Measurements from ENCODE around the gene RPRD1B.
"Not testable (repeated sequence)": the region's sequence is repeated elsewhere in the genome, so short reads cannot be mapped to it uniquely, and the experiment has no call there.

Gene RPRD1B

DNA sequence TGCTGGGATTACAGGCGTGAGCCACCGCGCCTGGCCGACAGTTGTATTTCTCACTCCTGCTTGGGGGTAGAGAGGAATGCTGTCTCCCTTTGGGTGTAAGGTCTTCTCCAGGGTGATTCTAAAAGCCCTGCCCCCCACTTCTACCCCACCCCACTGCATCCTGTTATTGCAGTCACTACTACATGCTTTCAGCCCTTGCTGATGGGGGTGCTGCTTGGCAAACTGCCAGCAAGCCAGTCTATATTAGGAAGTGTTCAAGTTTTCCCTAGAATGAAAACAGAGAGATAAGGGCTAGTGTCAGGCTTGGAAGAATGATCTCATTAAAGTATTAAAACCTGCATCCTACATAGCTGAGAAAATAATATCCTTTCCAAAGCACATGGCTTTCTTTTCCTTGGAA lies 31.6 kb upstream of the RPRD1B start:
- no peak for DNase-seq (ENCODE audit: low read depth)
- TF ChIP-seq, protein P1, sequence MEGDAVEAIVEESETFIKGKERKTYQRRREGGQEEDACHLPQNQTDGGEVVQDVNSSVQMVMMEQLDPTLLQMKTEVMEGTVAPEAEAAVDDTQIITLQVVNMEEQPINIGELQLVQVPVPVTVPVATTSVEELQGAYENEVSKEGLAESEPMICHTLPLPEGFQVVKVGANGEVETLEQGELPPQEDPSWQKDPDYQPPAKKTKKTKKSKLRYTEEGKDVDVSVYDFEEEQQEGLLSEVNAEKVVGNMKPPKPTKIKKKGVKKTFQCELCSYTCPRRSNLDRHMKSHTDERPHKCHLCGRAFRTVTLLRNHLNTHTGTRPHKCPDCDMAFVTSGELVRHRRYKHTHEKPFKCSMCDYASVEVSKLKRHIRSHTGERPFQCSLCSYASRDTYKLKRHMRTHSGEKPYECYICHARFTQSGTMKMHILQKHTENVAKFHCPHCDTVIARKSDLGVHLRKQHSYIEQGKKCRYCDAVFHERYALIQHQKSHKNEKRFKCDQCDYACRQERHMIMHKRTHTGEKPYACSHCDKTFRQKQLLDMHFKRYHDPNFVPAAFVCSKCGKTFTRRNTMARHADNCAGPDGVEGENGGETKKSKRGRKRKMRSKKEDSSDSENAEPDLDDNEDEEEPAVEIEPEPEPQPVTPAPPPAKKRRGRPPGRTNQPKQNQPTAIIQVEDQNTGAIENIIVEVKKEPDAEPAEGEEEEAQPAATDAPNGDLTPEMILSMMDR (IDR thresholded peaks at IDR 0.05; ENCODE audit: insufficient read depth, low read depth, low read length, missing control alignments) = no peak
- H3K4me3 ChIP-seq (ENCODE audit: low read length) = no peak overlapping the region

DNA sequence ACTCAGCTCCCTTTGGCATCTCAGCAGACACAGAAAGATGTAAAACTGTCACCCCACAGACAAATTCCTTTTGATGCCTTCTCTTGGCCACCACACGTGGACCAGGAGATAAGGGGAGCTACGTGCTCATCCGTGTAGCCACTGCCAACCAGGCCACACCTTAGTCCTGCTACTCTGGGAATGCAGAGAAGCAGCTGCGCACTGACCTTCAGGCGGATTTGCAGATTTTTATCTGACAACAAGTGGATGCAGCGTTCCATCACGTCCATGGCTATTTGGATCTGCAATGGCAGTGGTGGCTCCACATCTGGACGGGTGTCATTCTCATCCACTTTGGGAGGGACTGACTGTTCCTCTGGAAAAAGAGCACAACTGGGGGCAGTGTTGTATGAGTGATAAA lies 31.1 kb upstream of the RPRD1B start:
- H3K4me3 ChIP-seq (ENCODE audit: low read length) = no peak overlapping the region
- DNase-seq (ENCODE audit: low read depth) = no peak

DNA sequence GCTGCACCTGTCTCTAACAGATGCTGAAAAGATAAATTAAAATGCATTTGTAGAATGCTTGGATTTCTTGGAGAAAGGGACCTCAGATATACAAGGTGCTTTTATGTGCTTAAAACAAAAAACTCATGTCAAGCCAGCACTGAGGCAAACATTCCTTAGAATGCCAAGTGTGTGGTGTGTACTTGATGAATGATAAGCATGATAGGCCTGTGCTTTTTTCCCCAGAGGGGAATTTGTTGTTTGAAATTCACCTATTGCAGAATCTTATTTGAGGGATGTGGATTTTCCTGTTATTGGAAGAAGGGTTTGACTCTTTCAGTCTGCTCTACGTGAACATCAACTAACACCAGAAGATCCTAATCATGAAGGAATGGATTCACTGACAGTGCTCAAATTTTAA lies 29.1 kb upstream of the RPRD1B start:
- DNase-seq (ENCODE audit: low read depth) = no peak
- TF ChIP-seq, protein P1 (IDR thresholded peaks at IDR 0.05; ENCODE audit: insufficient read depth, low read depth, low read length, missing control alignments) = no peak
- H3K4me3 ChIP-seq (ENCODE audit: low read length) = no peak overlapping the region

More for the DNA sequence above, 31.1 kb upstream of the RPRD1B start:
- TF ChIP-seq, protein P1 (IDR thresholded peaks at IDR 0.05; ENCODE audit: insufficient read depth, low read depth, low read length, missing control alignments) = no peak

DNA sequence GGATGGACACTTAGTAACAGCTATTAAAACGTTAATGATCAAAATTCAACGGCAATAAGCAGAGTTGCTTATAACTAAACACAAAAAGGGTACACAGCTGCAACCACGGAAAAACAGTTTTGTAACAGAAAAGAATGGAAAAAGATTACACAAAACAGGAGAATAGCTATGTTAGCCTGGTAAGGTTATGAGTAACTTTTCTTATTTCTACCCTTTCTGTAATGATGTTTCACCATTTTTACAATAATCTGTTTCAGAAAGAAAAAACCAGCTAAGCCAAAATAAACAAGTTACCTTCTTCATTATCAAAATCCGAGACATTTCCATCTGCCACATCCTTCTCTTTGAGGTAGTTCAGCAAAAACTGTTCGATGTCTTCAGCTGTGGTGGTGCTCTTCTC lies 27.6 kb upstream of the RPRD1B start:
- TF ChIP-seq, protein P1 (IDR thresholded peaks at IDR 0.05; ENCODE audit: insufficient read depth, low read depth, low read length, missing control alignments) = no peak

DNA sequence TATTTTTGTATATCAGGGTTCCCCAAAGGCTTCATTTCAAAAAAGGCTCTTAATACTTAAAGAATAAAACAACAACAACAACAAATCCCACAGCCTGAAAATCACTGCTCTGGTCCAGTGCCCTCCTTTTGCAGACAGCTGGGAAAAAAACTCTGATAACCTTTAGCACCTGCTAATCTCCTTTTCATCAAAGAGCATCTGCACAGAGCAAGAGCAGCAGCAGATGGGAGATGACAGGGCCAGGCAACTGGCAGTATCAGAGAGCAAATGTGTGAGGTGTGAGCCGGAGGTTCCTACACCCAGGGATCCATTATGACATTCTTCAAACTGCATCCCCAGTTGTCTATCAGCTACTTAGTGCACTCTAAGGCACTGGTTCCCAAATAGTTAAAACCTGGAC lies 26.0 kb upstream of the RPRD1B start:
- H3K4me3 ChIP-seq (ENCODE audit: low read length) = no peak overlapping the region
- TF ChIP-seq, protein P1 (IDR thresholded peaks at IDR 0.05; ENCODE audit: insufficient read depth, low read depth, low read length, missing control alignments) = no peak
- no peak for DNase-seq (ENCODE audit: low read depth)

More for the DNA sequence above, 27.6 kb upstream of the RPRD1B start:
- DNase-seq (ENCODE audit: low read depth) = no peak
- no peak overlapping the region for H3K4me3 ChIP-seq (ENCODE audit: low read length)

DNA sequence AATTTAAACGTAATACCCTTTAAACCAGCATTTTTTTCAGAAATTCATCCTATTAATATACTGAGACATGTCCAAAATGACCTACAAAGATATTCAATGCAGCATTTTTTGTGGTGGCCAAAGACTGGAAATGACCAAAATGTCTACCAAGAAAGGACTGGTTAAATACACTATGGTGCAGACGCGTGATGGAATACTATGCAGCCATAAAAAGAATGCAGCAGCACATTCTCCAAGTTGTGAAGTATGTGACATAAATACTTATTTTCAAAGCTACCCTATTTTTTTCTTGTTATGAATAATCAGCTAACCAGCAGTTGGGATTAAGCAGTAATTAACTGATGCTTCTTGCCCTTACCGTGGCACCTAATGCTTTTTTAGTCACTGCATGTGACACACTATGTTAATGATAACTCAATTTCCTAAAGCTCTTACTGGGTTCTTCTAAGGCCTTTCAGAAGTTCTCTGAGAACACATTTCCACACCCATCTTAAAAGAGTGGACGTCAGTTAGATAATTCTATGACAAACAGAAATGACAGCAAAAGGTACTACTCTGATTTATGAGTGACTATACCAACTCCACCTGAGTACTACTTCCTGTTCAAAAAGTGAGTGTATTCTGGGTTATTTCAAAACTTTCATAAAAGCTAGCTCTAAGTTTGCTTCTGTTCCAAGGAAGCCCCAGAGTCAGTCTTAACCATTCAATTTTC lies 25.2 kb upstream of the RPRD1B start:
- DNase-seq (ENCODE audit: low read depth) = no peak
- no peak overlapping the region for H3K4me3 ChIP-seq (ENCODE audit: low read length)
- TF ChIP-seq, protein P1 (IDR thresholded peaks at IDR 0.05; ENCODE audit: insufficient read depth, low read depth, low read length, missing control alignments) = no peak

DNA sequence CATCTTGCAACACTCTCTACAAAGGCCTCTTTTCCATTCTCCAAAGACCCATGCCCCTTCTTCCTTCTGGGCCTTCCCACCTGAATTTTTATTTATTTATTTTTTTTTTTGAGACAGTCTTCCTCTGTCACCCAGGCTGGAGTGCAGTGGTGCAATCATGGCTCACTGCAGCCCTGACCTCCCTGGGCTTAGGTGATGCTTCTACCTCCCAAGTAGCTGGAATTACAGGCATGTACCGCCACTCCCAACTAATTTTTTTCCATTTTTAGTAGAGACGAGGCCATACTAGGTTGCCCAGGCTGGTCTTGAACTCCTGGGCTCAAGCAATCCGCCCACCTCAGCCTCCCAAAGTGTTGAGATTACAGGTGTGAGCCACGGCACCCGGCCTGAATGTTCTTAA lies 24.1 kb upstream of the RPRD1B start:
- not testable (repeated sequence) for H3K4me3 ChIP-seq (ENCODE audit: low read length); DNase-seq (ENCODE audit: low read depth)

Data from epithelial cell of esophagus (primary cell).